Measurements from ENCODE around the gene TWNK.

DNA sequence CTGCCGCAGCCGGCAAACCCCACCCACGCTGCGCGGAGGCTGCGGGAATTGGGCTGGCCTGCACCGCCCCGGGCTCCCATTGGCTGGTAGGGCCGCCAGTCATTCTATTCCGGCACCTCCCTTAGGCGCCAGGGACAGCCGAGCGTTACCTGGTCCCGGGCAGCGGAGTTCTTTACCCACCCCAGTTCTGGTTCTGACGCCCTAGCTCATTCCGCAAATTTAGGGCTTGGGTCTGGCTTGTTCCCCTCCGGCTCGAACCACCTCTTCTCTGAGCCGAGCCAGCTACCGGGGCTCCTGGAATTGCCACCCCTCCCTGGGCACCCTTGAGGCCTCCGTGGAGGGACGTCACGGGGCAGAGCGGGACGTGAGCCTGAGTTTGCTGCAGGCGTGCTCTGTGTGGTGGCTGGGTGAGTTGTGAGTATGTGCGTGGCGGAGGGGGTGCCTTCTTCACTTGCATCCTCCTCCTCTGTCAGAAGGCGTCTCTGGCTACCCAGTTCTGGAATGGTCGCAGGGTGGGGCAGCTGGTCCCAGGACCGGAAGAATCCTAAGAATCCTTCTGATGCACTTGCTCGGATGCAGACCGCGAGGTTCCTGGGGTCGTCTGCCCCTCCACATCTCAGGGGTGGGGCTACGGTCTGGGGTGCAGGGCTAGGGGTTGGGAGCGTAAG is 43.9 kb downstream of the TWNK start, which contains the start of the genes PDZD7 and SFXN3:
- peak in 1 of 4 donors; percentile 29 for TF ChIP-seq POLR2A (IDR thresholded peaks at IDR 0.05)
- TF ChIP-seq, protein P1, sequence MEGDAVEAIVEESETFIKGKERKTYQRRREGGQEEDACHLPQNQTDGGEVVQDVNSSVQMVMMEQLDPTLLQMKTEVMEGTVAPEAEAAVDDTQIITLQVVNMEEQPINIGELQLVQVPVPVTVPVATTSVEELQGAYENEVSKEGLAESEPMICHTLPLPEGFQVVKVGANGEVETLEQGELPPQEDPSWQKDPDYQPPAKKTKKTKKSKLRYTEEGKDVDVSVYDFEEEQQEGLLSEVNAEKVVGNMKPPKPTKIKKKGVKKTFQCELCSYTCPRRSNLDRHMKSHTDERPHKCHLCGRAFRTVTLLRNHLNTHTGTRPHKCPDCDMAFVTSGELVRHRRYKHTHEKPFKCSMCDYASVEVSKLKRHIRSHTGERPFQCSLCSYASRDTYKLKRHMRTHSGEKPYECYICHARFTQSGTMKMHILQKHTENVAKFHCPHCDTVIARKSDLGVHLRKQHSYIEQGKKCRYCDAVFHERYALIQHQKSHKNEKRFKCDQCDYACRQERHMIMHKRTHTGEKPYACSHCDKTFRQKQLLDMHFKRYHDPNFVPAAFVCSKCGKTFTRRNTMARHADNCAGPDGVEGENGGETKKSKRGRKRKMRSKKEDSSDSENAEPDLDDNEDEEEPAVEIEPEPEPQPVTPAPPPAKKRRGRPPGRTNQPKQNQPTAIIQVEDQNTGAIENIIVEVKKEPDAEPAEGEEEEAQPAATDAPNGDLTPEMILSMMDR (IDR thresholded peaks at IDR 0.05): no peak

Data from stomach (tissue), 4 donors.